ENCODE data around the gene GFOD1. TPM values are rescaled to one million over a fixed set of nuclear protein-coding genes. Genes with fewer than 3 reads are reported as not detected.

The GFOD1 gene
- polyA plus RNA-seq, 2 of the 4 experiments (the other 2 are of a cell fraction): 2.7 to 3.5 TPM

GRCh38 chr6:13496513-13497190 lies 9.3 kb upstream of the GFOD1 start:
- no peak overlapping the region; the same call in 2 of the 3 replicates for H3K4me2 ChIP-seq
- TF ChIP-seq, protein P1, sequence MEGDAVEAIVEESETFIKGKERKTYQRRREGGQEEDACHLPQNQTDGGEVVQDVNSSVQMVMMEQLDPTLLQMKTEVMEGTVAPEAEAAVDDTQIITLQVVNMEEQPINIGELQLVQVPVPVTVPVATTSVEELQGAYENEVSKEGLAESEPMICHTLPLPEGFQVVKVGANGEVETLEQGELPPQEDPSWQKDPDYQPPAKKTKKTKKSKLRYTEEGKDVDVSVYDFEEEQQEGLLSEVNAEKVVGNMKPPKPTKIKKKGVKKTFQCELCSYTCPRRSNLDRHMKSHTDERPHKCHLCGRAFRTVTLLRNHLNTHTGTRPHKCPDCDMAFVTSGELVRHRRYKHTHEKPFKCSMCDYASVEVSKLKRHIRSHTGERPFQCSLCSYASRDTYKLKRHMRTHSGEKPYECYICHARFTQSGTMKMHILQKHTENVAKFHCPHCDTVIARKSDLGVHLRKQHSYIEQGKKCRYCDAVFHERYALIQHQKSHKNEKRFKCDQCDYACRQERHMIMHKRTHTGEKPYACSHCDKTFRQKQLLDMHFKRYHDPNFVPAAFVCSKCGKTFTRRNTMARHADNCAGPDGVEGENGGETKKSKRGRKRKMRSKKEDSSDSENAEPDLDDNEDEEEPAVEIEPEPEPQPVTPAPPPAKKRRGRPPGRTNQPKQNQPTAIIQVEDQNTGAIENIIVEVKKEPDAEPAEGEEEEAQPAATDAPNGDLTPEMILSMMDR (IDR thresholded peaks at IDR 0.05): no peak
- TF ChIP-seq MAZ (IDR thresholded peaks at IDR 0.05; ENCODE audit: borderline replicate concordance, low read depth, low read length) (no peak), HOXA7 (CRISPR knock-in tag; IDR thresholded peaks at IDR 0.05) (no peak), NPAS2 (CRISPR knock-in tag; IDR thresholded peaks at IDR 0.05; ENCODE audit: borderline replicate concordance) (no peak), EHF (CRISPR knock-in tag; IDR thresholded peaks at IDR 0.05) (no peak), CHD4 (IDR thresholded peaks at IDR 0.05; ENCODE audit: borderline replicate concordance) (no peak), FOSL2 (IDR thresholded peaks at IDR 0.05) (no peak), FOSL2 (CRISPR knock-in tag; IDR thresholded peaks at IDR 0.05) (no peak), RARB (CRISPR knock-in tag; IDR thresholded peaks at IDR 0.05) (no peak), HOXB13 (CRISPR knock-in tag; IDR thresholded peaks at IDR 0.05; ENCODE audit: low read depth) (no peak), ZSCAN20 (CRISPR knock-in tag; IDR thresholded peaks at IDR 0.05) (no peak), HES2 (IDR thresholded peaks at IDR 0.05) (no peak), CEBPB (IDR thresholded peaks at IDR 0.05) (no peak), JUNB (IDR thresholded peaks at IDR 0.05) (no peak), SREBF2 (IDR thresholded peaks at IDR 0.05) (no peak)
- TF ChIP-seq, protein P2, sequence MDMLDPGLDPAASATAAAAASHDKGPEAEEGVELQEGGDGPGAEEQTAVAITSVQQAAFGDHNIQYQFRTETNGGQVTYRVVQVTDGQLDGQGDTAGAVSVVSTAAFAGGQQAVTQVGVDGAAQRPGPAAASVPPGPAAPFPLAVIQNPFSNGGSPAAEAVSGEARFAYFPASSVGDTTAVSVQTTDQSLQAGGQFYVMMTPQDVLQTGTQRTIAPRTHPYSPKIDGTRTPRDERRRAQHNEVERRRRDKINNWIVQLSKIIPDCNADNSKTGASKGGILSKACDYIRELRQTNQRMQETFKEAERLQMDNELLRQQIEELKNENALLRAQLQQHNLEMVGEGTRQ (IDR thresholded peaks at IDR 0.05): no peak
- TF ChIP-seq, protein P3, sequence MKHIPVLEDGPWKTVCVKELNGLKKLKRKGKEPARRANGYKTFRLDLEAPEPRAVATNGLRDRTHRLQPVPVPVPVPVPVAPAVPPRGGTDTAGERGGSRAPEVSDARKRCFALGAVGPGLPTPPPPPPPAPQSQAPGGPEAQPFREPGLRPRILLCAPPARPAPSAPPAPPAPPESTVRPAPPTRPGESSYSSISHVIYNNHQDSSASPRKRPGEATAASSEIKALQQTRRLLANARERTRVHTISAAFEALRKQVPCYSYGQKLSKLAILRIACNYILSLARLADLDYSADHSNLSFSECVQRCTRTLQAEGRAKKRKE (CRISPR knock-in tag; IDR thresholded peaks at IDR 0.05; ENCODE audit: low read depth): no peak
- TF ChIP-seq, protein P4, sequence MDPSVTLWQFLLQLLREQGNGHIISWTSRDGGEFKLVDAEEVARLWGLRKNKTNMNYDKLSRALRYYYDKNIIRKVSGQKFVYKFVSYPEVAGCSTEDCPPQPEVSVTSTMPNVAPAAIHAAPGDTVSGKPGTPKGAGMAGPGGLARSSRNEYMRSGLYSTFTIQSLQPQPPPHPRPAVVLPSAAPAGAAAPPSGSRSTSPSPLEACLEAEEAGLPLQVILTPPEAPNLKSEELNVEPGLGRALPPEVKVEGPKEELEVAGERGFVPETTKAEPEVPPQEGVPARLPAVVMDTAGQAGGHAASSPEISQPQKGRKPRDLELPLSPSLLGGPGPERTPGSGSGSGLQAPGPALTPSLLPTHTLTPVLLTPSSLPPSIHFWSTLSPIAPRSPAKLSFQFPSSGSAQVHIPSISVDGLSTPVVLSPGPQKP (IDR thresholded peaks at IDR 0.05; ENCODE audit: low read depth, low read length): no peak
- TF ChIP-seq, protein P5, sequence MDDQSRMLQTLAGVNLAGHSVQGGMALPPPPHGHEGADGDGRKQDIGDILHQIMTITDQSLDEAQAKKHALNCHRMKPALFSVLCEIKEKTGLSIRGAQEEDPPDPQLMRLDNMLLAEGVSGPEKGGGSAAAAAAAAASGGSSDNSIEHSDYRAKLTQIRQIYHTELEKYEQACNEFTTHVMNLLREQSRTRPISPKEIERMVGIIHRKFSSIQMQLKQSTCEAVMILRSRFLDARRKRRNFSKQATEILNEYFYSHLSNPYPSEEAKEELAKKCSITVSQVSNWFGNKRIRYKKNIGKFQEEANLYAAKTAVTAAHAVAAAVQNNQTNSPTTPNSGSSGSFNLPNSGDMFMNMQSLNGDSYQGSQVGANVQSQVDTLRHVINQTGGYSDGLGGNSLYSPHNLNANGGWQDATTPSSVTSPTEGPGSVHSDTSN (IDR thresholded peaks at IDR 0.05): no peak
- peaks cover 9% of the 10 kb centered on the region; the same call in 2 of the 3 replicates for H3K4me1 ChIP-seq
- CTCF ChIA-PET: no interaction called here
- DNase-seq (ENCODE audit: low read depth in 1 of 2, low spot score in 1 of 2) (no peak), FAIRE-seq (no peak), ATAC-seq (no peak)
- 16% methylated on average over 1 of the region's 1 CpG for WGBS (ENCODE audit: missing lambda C conversion rate)
- H3K27ac ChIP-seq: no peak overlapping the region
- H3K4me3 ChIP-seq: no peak overlapping the region
- no peaks in the 10 kb centered on the region for H3K9me3 ChIP-seq
- POLR2A ChIA-PET: interaction anchor here (1.0 kb wide), 1 partner anchor 9 kb away, joined by 3 read pairs; the partner anchor contains the start of gene GFOD1

DNA sequence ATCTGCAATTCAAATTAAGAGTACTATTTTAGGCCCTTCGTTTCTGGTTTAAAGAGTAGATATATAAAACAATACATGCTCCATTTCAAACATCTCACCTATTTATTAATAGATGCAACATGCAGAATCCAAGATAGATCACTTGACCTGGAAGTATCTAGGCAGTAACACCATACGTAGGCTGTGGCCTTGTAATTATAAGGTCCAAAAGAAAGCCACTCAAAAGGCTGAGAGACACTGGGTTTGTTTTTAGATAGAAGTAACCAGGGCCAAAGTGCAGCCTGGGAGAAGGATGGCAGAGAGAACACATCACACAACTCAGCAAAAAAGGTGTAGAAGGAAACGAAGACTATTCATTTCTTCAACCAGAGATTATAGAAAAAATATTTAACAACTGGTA lies 8.4 kb upstream of the GFOD1 start:
- CTCF ChIA-PET: no interaction called here
- 69% methylated on average over 3 of the region's 3 CpGs for WGBS (ENCODE audit: missing lambda C conversion rate)
- TF ChIP-seq REST (IDR thresholded peaks at IDR 0.05) (no peak), FOXS1 (CRISPR knock-in tag; IDR thresholded peaks at IDR 0.05) (no peak)
- ATAC-seq (no peak), FAIRE-seq (no peak), DNase-seq (ENCODE audit: low read depth in 1 of 2, low spot score in 1 of 2) (no peak)
- peaks cover 9% of the 10 kb centered on the region; the same call in 2 of the 3 replicates for H3K4me1 ChIP-seq
- H3K4me2 ChIP-seq: no peak overlapping the region
- no peak overlapping the region for H3K27ac ChIP-seq
- no peaks in the 10 kb centered on the region for H3K9me3 ChIP-seq
- POLR2A ChIA-PET: interaction anchor here (1.0 kb wide), 1 partner anchor 8 kb away, joined by 3 read pairs; the partner anchor contains the start of gene GFOD1
- H3K4me3 ChIP-seq: no peak overlapping the region

Measured in A549 (cell line).